ENCODE data around the gene MCC.

Gene MCC

GRCh38 chr5:113022661-113023060 lies 465.6 kb downstream of the MCC start:
- peak overlapping the region; percentile 71 for H3K4me2 ChIP-seq
- no peak for TF ChIP-seq Cebpa-rat (IDR thresholded peaks at IDR 0.05)
- no peak overlapping the region for H3K4me3 ChIP-seq
- no peaks in the 10 kb centered on the region for H4K20me1 ChIP-seq
- peaks cover 62% of the 10 kb centered on the region for H3K36me3 ChIP-seq
- H3K9ac ChIP-seq = no peak overlapping the region
- H3K27me3 ChIP-seq = no peaks in the 10 kb centered on the region
- H3K4me1 ChIP-seq = peaks cover 30% of the 10 kb centered on the region
- peak overlapping the region; percentile 52; the same call in 1 of the 2 replicates for H3K27ac ChIP-seq
- no peaks in the 10 kb centered on the region for H3K9me3 ChIP-seq

- H4K20me1 ChIP-seq = no peaks in the 10 kb centered on the region
- H3K9ac ChIP-seq = no peak overlapping the region
- H3K36me3 ChIP-seq = peaks cover 56% of the 10 kb centered on the region
- TF ChIP-seq Cebpa-rat (IDR thresholded peaks at IDR 0.05) = no peak
- H3K9me3 ChIP-seq = no peaks in the 10 kb centered on the region
- no peaks in the 10 kb centered on the region for H3K27me3 ChIP-seq
- H3K4me3 ChIP-seq = no peak overlapping the region
- H3K27ac ChIP-seq = no peak overlapping the region
- H3K4me1 ChIP-seq = peaks cover 30% of the 10 kb centered on the region
- peak overlapping the region; percentile 71 for H3K4me2 ChIP-seq
These were observed 467.6 kb downstream of the MCC start for GRCh38 chr5:113020461-113021273.

- no peak overlapping the region for H3K4me3 ChIP-seq
- peaks cover 66% of the 10 kb centered on the region for H3K36me3 ChIP-seq
- no peak overlapping the region for H3K4me2 ChIP-seq
- H3K27ac ChIP-seq = no peak overlapping the region
- H3K27me3 ChIP-seq = no peaks in the 10 kb centered on the region
- no peaks in the 10 kb centered on the region for H3K9me3 ChIP-seq
- H3K9ac ChIP-seq = no peak overlapping the region
- no peaks in the 10 kb centered on the region for H4K20me1 ChIP-seq
- H3K4me1 ChIP-seq = peaks cover 24% of the 10 kb centered on the region
- no peak for TF ChIP-seq Cebpa-rat (IDR thresholded peaks at IDR 0.05)
These were observed 470.2 kb downstream of the MCC start for GRCh38 chr5:113017881-113018635.

- Histone ChIP-seq H3K27ac (no peak overlapping the region), H3K4me3 (no peak overlapping the region), H3K4me1 (no peaks in the 10 kb centered on the region), H3K4me2 (no peak overlapping the region), H3K9ac (no peak overlapping the region), H3K27me3 (no peaks in the 10 kb centered on the region), H4K20me1 (peaks cover 15% of the 10 kb centered on the region; the same call in 1 of the 2 replicates), H3K36me3 (peaks cover 95% of the 10 kb centered on the region), H3K9me3 (no peaks in the 10 kb centered on the region)
- no peak for TF ChIP-seq Cebpa-rat (IDR thresholded peaks at IDR 0.05)
These were observed 482.8 kb downstream of the MCC start for GRCh38 chr5:113005454-113005853.

- no peak for TF ChIP-seq Cebpa-rat (IDR thresholded peaks at IDR 0.05)
These were observed 484.5 kb downstream of the MCC start for GRCh38 chr5:113003763-113004162.

GRCh38 chr5:113002423-113002822 lies 485.8 kb downstream of the MCC start:
- Histone ChIP-seq H3K36me3 (peaks cover 94% of the 10 kb centered on the region), H3K9me3 (no peaks in the 10 kb centered on the region)

More at GRCh38 chr5:113003763-113004162, 484.5 kb downstream of the MCC start:
- Histone ChIP-seq H3K9me3 (no peaks in the 10 kb centered on the region), H3K27me3 (no peaks in the 10 kb centered on the region), H3K4me2 (no peak overlapping the region), H4K20me1 (peaks cover 16% of the 10 kb centered on the region; the same call in 1 of the 2 replicates), H3K9ac (no peak overlapping the region), H3K27ac (no peak overlapping the region), H3K36me3 (peaks cover 93% of the 10 kb centered on the region), H3K4me3 (no peak overlapping the region), H3K4me1 (no peaks in the 10 kb centered on the region)

GRCh38 chr5:113000466-113000865 lies 487.8 kb downstream of the MCC start:
- H3K4me1 ChIP-seq = no peaks in the 10 kb centered on the region
- TF ChIP-seq Cebpa-rat (IDR thresholded peaks at IDR 0.05) = no peak
- H3K9me3 ChIP-seq = no peaks in the 10 kb centered on the region
- H3K4me3 ChIP-seq = no peak overlapping the region
- H4K20me1 ChIP-seq = peaks cover 44% of the 10 kb centered on the region
- H3K4me2 ChIP-seq = no peak overlapping the region
- H3K27ac ChIP-seq = no peak overlapping the region
- H3K27me3 ChIP-seq = no peaks in the 10 kb centered on the region
- H3K9ac ChIP-seq = no peak overlapping the region
- peaks cover 89% of the 10 kb centered on the region for H3K36me3 ChIP-seq

More at GRCh38 chr5:113002423-113002822, 485.8 kb downstream of the MCC start:
- peaks cover 26% of the 10 kb centered on the region for H4K20me1 ChIP-seq
- no peak overlapping the region for H3K9ac ChIP-seq
- no peak overlapping the region for H3K27ac ChIP-seq
- H3K4me1 ChIP-seq = no peaks in the 10 kb centered on the region
- no peaks in the 10 kb centered on the region for H3K27me3 ChIP-seq
- no peak overlapping the region for H3K4me3 ChIP-seq
- no peak overlapping the region for H3K4me2 ChIP-seq
- no peak for TF ChIP-seq Cebpa-rat (IDR thresholded peaks at IDR 0.05)

GRCh38 chr5:112998296-112998695 lies 490.0 kb downstream of the MCC start:
- no peak overlapping the region for H3K9ac ChIP-seq
- no peaks in the 10 kb centered on the region for H3K27me3 ChIP-seq
- H3K36me3 ChIP-seq = peaks cover 81% of the 10 kb centered on the region
- TF ChIP-seq Cebpa-rat (IDR thresholded peaks at IDR 0.05) = no peak
- no peak overlapping the region for H3K4me2 ChIP-seq
- H3K4me1 ChIP-seq = no peaks in the 10 kb centered on the region
- peaks cover 60% of the 10 kb centered on the region for H4K20me1 ChIP-seq
- H3K4me3 ChIP-seq = no peak overlapping the region
- no peak overlapping the region for H3K27ac ChIP-seq
- H3K9me3 ChIP-seq = no peaks in the 10 kb centered on the region

GRCh38 chr5:112996830-112997374 lies 491.4 kb downstream of the MCC start:
- no peak overlapping the region for H3K9ac ChIP-seq
- H3K4me3 ChIP-seq = no peak overlapping the region
- H4K20me1 ChIP-seq = peaks cover 69% of the 10 kb centered on the region
- H3K4me1 ChIP-seq = no peaks in the 10 kb centered on the region
- no peak for TF ChIP-seq Cebpa-rat (IDR thresholded peaks at IDR 0.05)
- no peaks in the 10 kb centered on the region for H3K27me3 ChIP-seq
- H3K36me3 ChIP-seq = peaks cover 78% of the 10 kb centered on the region
- H3K4me2 ChIP-seq = no peak overlapping the region
- no peaks in the 10 kb centered on the region for H3K9me3 ChIP-seq
- no peak overlapping the region for H3K27ac ChIP-seq

Data from BLaER1 (cell line).